CD4-positive, alpha-beta T cell (primary cell): ENCODE data around the gene NDUFA5. TPM values are rescaled to one million over a fixed set of nuclear protein-coding genes. Genes with fewer than 3 reads are reported as not detected.
"Not testable (repeated sequence)": the region's sequence is repeated elsewhere in the genome, so short reads cannot be mapped to it uniquely, and the experiment has no call there.

Experiments used
- ATAC-seq: fragments of 200-7000 bp; cut with Tn5 transposase; one replicate; pipeline ENCODE4 v1.10.0; 2022; ENCODE audit warnings: mild to moderate bottlenecking; ENCODE audit not compliant: poor library complexity
- CTCF ChIA-PET: fragments of 350-600 bp; sonication (Branson Sonifier 250); formaldehyde crosslinking; loops from one replicate; lab custom pipeline; 2021; ENCODE audit warnings: antibody characterized with exemption, inconsistent platforms; lab: Charles Lee
- POLR2A ChIA-PET: fragments of 350-600 bp; sonication (Branson Sonifier 250); formaldehyde crosslinking; loops from one replicate; lab custom pipeline; 2021; ENCODE audit warnings: antibody characterized with exemption, inconsistent platforms; lab: Charles Lee
- DNase-seq, 14 experiments: peaks; one replicate each; pipeline ENCODE4 v3.0.0-alpha.2; 2013 to 2020; ENCODE audit warnings: mixed read lengths in 2 of 14
- H3K27ac ChIP-seq, 2 donors: one replicate each; pipeline versions ENCODE4 v1.5.1 to v1.7.0; 2013; ENCODE audit warnings: low read length in 2 of 2, low read depth in 1 of 2, mild to moderate bottlenecking in 1 of 2
- H3K27me3 ChIP-seq, 2 experiments: 1 replicate in 1 of 2; 2 replicates in 1 of 2; pipeline versions ENCODE4 v1.6.1 to v1.7.0; 2013; ENCODE audit warnings: low read length in 2 of 2, control low read depth in 1 of 2, mild to moderate bottlenecking in 1 of 2, moderate library complexity in 1 of 2; ENCODE audit not compliant: insufficient read depth in 2 of 2, control insufficient read depth in 1 of 2
- H3K36me3 ChIP-seq: one replicate; pipeline ENCODE4 v1.6.1; 2013; ENCODE audit warnings: low read length, control low read depth; ENCODE audit not compliant: insufficient read depth
- H3K4me1 ChIP-seq: one replicate; pipeline ENCODE4 v1.6.1; 2013; ENCODE audit warnings: low read length, control low read depth; ENCODE audit not compliant: insufficient read depth
- H3K4me3 ChIP-seq: one replicate; pipeline ENCODE4 v1.5.1; 2013; ENCODE audit warnings: mild to moderate bottlenecking, low read length, moderate library complexity
- H3K9me3 ChIP-seq, 2 experiments: 1 replicate in 1 of 2; 2 replicates in 1 of 2; pipeline versions ENCODE4 v1.6.1 to v1.7.0; 2013; ENCODE audit warnings: low read length in 2 of 2, mild to moderate bottlenecking in 2 of 2, control low read depth in 1 of 2, moderate library complexity in 1 of 2; ENCODE audit not compliant: control insufficient read depth in 1 of 2, insufficient read depth in 1 of 2
- H3K27ac Mint-ChIP-seq: one replicate; pipeline ENCODE4 v1.8.0; 2020; ENCODE audit warnings: mixed read lengths
- H3K27me3 Mint-ChIP-seq: one replicate; pipeline ENCODE4 v1.8.0; 2021; ENCODE audit warnings: mixed read lengths
- H3K36me3 Mint-ChIP-seq: one replicate; pipeline ENCODE4 v1.8.0; 2021; ENCODE audit warnings: low read depth, mixed read lengths
- H3K4me1 Mint-ChIP-seq: one replicate; pipeline ENCODE4 v1.8.0; 2021; ENCODE audit warnings: low read depth, mixed read lengths
- H3K4me3 Mint-ChIP-seq: one replicate; pipeline ENCODE4 v1.8.0; 2020; ENCODE audit warnings: mild to moderate bottlenecking, mixed read lengths
- H3K9me3 Mint-ChIP-seq: one replicate; pipeline ENCODE4 v1.8.0; 2020; ENCODE audit warnings: mixed read lengths
- intact Hi-C, 2 experiments: fragments of 100-400 bp; cut with DNase I in 1 of 2; cut with micrococcal nuclease in 1 of 2; formaldehyde crosslinking; loops; one replicate each; pipeline versions ENCODE4 v1.15.1 to v1.9.0; 2023 to 2025; cut with DNase I, micrococcal nuclease
- total RNA-seq, 174 experiments: library from RNA in 2 of 174; stranded (reverse) in 2 of 174; gene quantifications; one replicate each; pipeline ENCODE4 v1.2.3 and lab custom pipeline; 2021 to 2026
- TF ChIP-seq, protein P1 (sequence below): fragments of 200-600 bp; IDR thresholded peaks from one replicate; pipeline ENCODE4 v1.8.0; 2022; ENCODE audit warnings: antibody characterized with exemption, mild to moderate bottlenecking

NDUFA5 gene
- total RNA-seq, 2 experiments from 2014 or later, result 67.9 to 68.6 TPM

DNA sequence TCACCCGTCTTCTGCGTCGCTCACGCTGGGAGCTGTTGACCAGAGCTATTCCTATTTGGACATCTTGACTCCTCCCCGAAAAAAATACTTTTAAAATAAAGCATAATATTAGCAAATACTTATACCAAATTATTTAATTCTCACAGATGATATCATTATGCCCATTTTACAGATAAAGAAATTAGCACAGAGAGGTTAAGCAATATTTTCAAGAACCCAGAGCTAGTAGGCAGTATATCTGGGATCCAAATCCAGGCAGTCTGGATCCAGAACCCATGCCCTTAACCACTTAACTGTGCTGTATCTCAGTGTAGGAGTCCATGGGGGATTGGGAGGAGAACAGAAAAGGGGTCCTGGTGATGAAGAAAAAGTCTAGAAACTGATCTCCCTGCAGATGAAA is 29.4 kb downstream of the NDUFA5 start:
- TF ChIP-seq, protein P1, sequence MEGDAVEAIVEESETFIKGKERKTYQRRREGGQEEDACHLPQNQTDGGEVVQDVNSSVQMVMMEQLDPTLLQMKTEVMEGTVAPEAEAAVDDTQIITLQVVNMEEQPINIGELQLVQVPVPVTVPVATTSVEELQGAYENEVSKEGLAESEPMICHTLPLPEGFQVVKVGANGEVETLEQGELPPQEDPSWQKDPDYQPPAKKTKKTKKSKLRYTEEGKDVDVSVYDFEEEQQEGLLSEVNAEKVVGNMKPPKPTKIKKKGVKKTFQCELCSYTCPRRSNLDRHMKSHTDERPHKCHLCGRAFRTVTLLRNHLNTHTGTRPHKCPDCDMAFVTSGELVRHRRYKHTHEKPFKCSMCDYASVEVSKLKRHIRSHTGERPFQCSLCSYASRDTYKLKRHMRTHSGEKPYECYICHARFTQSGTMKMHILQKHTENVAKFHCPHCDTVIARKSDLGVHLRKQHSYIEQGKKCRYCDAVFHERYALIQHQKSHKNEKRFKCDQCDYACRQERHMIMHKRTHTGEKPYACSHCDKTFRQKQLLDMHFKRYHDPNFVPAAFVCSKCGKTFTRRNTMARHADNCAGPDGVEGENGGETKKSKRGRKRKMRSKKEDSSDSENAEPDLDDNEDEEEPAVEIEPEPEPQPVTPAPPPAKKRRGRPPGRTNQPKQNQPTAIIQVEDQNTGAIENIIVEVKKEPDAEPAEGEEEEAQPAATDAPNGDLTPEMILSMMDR, result no peak
- H3K9me3 Mint-ChIP-seq, result no peaks in the 10 kb centered on the region
- Histone ChIP-seq H3K4me1 (peaks cover 9% of the 10 kb centered on the region), H3K4me3 (no peak overlapping the region), H3K27ac (no peak overlapping the region), H3K9me3 (no peaks in the 10 kb centered on the region), H3K27me3 (peaks cover 4 to 12% of the 10 kb centered on the region in 2 experiments), H3K36me3 (no peaks in the 10 kb centered on the region)
- H3K36me3 Mint-ChIP-seq, result no peaks in the 10 kb centered on the region
- no peak overlapping the region for H3K27ac Mint-ChIP-seq
- POLR2A ChIA-PET, result no interaction called here
- peaks cover 26% of the 10 kb centered on the region for H3K27me3 Mint-ChIP-seq
- H3K4me3 Mint-ChIP-seq, result no peak overlapping the region
- peaks cover 8% of the 10 kb centered on the region for H3K4me1 Mint-ChIP-seq
- intact Hi-C loops, result no loop called here
- DNase-seq (no peak), ATAC-seq (no peak)
- CTCF ChIA-PET, result no interaction called here

DNA sequence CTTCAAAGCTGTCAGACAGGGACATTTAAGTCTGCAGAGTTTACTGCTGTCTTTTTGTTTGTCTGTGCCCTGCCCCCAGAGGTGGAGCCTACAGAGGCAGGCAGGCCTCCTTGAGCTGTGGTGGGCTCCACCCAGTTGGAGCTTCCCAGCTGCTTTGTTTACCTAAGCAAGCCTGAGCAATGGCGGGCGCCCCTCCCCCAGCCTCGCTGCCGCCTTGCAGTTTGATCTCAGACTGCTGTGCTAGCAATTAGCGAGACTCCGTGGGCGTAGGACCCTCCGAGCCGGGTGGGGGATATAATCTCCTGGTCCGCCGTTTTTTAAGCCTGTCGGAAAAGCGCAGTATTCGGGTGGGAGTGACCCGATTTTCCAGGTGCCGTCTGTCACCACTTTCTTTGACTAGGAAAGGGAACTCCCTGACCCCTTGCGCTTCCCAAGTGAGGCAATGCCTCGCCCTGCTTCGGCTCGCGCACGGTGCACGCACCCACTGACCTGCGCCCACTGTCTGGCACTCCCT is 29.8 kb downstream of the NDUFA5 start:
- POLR2A ChIA-PET, H3K27ac ChIP-seq, H3K4me3 ChIP-seq, DNase-seq, H3K4me1 Mint-ChIP-seq, intact Hi-C loops, ATAC-seq, H3K9me3 Mint-ChIP-seq, H3K27ac Mint-ChIP-seq, H3K36me3 Mint-ChIP-seq, H3K36me3 ChIP-seq, CTCF ChIA-PET, H3K4me1 ChIP-seq, H3K4me3 Mint-ChIP-seq, H3K9me3 ChIP-seq: not testable (repeated sequence)
- H3K27me3 Mint-ChIP-seq, result peaks cover 22% of the 10 kb centered on the region
- peaks cover 4 to 12% of the 10 kb centered on the region in 2 experiments for H3K27me3 ChIP-seq

DNA sequence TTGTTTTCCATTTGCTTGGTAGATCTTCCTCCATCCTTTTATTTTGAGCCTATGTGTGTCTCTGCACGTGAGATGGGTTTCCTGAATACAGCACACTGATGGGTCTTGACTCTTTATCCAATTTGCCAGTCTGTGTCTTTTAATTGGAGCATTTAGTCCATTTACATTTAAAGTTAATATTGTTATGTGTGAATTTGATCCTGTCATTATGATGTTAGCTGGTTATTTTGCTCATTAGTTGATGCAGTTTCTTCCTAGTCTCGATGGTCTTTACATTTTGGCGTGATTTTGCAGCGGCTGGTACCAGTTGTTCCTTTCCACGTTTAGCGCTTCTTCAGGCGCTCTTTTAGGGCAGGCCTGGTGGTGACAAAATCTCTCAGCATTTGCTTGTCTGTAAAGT is 31.1 kb downstream of the NDUFA5 start:
- H3K36me3 ChIP-seq, H3K9me3 ChIP-seq, ATAC-seq, H3K27ac ChIP-seq, H3K4me1 Mint-ChIP-seq, POLR2A ChIA-PET, H3K27ac Mint-ChIP-seq, CTCF ChIA-PET, H3K9me3 Mint-ChIP-seq, H3K36me3 Mint-ChIP-seq, H3K27me3 ChIP-seq, H3K4me3 Mint-ChIP-seq, H3K4me3 ChIP-seq, H3K4me1 ChIP-seq, DNase-seq, intact Hi-C loops: not testable (repeated sequence)
- H3K27me3 Mint-ChIP-seq, result peaks cover 13% of the 10 kb centered on the region

DNA sequence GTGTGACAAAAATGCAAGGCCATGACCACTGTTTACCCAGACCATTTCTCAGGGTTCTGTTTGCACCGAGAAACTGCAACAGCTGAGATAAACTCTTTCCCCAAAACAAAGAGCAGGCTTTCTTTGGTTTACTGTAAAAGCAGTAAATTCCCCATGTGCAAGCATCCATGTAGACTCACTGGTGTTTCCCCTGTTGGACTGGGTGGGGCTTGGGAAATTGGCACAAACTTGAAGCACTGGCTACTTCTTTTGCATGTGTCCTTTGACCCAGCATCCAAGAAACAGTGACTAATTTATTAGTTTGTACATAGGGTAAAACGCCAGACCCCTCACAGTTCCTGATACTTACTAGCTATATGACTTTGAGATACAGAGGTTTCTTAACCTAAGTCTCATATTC is 35.6 kb downstream of the NDUFA5 start:
- Histone ChIP-seq H3K4me1 (no peaks in the 10 kb centered on the region), H3K27ac (no peak overlapping the region), H3K36me3 (no peaks in the 10 kb centered on the region), H3K27me3 (no peaks in the 10 kb centered on the region), H3K9me3 (no peaks in the 10 kb centered on the region), H3K4me3 (no peak overlapping the region)
- intact Hi-C loops, result no loop called here
- H3K27me3 Mint-ChIP-seq, result peaks cover 5% of the 10 kb centered on the region
- ATAC-seq, result no peak
- no peaks in the 10 kb centered on the region for H3K4me1 Mint-ChIP-seq
- H3K4me3 Mint-ChIP-seq, result no peak overlapping the region
- DNase-seq, result no peak
- no peak overlapping the region for H3K27ac Mint-ChIP-seq
- no peaks in the 10 kb centered on the region for H3K36me3 Mint-ChIP-seq
- CTCF ChIA-PET, result no interaction called here
- POLR2A ChIA-PET, result no interaction called here
- no peaks in the 10 kb centered on the region for H3K9me3 Mint-ChIP-seq
- TF ChIP-seq, protein P1, result no peak
